Endothelial cell of umbilical vein (primary cell): ENCODE data around the gene GARS1. TPM values are rescaled to one million over a fixed set of nuclear protein-coding genes. Genes with fewer than 3 reads are reported as not detected.

Source experiments
- BruUV-seq: library from RNA; stranded (reverse); fragments of 400-500 nt; replicated peaks from 2 replicates; lab custom pipeline; 2021; lab: Mats Ljungman, UMichigan
- CTCF ChIA-PET: fragments of 300-600, 350-600 bp; sonication (Branson Sonifier 250); formaldehyde crosslinking; loops from one replicate; lab custom pipeline; 2021; ENCODE audit warnings: antibody characterized with exemption, inconsistent platforms; lab: Charles Lee
- POLR2A ChIA-PET: fragments of 300-600, 350-600 bp; sonication (Branson Sonifier 250); formaldehyde crosslinking; loops from one replicate; lab custom pipeline; 2021; ENCODE audit warnings: antibody characterized with exemption, inconsistent platforms; lab: Charles Lee
- DNase-seq: peaks from one replicate; pipeline ENCODE4 v3.0.0-alpha.2; 2011; ENCODE audit warnings: low read depth, low spot score
- FAIRE-seq: peaks from 2 replicates; lab custom pipeline; 2011; peaks lifted over from hg19 to GRCh38; lab: Jason Lieb, UNC
- H2AFZ ChIP-seq: 2 replicates; pipeline ENCODE4 v1.6.0; 2012; ENCODE audit warnings: low read depth, low read length, control low read depth, inconsistent platforms
- H3K27ac ChIP-seq: 2 replicates; pipeline ENCODE4 v1.5.1; 2011; ENCODE audit warnings: low read depth, mild to moderate bottlenecking, control low read depth, low read length, moderate library complexity; ENCODE audit not compliant: insufficient read depth
- H3K27me3 ChIP-seq, 2 experiments: 2 replicates each; pipeline versions ENCODE4 v1.6.0 to v1.6.1; 2011; ENCODE audit warnings: low read length in 2 of 2, mixed read lengths in 1 of 2; ENCODE audit not compliant: control insufficient read depth in 2 of 2, insufficient read depth in 2 of 2
- H3K36me3 ChIP-seq, 2 experiments: 2 replicates in 1 of 2; 3 replicates in 1 of 2; pipeline ENCODE4 v1.5.1; 2011; ENCODE audit warnings: low read length in 2 of 2, mild to moderate bottlenecking in 1 of 2, moderate library complexity in 1 of 2; ENCODE audit not compliant: control insufficient read depth in 2 of 2, insufficient read depth in 2 of 2; ENCODE audit errors: extremely low read depth in 1 of 2
- H3K4me1 ChIP-seq: 3 replicates; pipeline ENCODE4 v1.5.1; 2011; ENCODE audit warnings: mild to moderate bottlenecking, low read length; ENCODE audit not compliant: control insufficient read depth, insufficient read depth; ENCODE audit errors: extremely low read depth
- H3K4me2 ChIP-seq: 2 replicates; pipeline ENCODE4 v1.6.1; 2011; ENCODE audit warnings: low read length, control low read depth, mixed read lengths; ENCODE audit not compliant: insufficient read depth
- H3K4me3 ChIP-seq, 3 experiments: fragments of 200-600 bp in 1 of 3; sonication (generic), shearing (Covaris generic) in 1 of 3; replicated peaks in 1 of 3; 2 replicates each; pipeline ENCODE4 v1.5.1; 2011 to 2016; ENCODE audit warnings: control low read depth in 3 of 3, low read length in 3 of 3, mild to moderate bottlenecking in 2 of 3, inconsistent platforms in 1 of 3, low read depth in 1 of 3, moderate library complexity in 1 of 3; ENCODE audit not compliant: insufficient read depth in 1 of 3
- H3K79me2 ChIP-seq: 2 replicates; pipeline ENCODE4 v1.6.0; 2012; ENCODE audit warnings: low read length, inconsistent platforms; ENCODE audit not compliant: control insufficient read depth, insufficient read depth
- H3K9ac ChIP-seq: replicated peaks from 2 replicates; pipeline ENCODE3; 2011; ENCODE audit warnings: low read length, control low read depth; ENCODE audit not compliant: insufficient read depth; ENCODE audit errors: extremely low read depth
- H3K9me1 ChIP-seq: replicated peaks from 3 replicates; pipeline ENCODE4 v1.6.0; 2011; ENCODE audit warnings: mild to moderate bottlenecking, low read length; ENCODE audit not compliant: control insufficient read depth, insufficient read depth; ENCODE audit errors: extremely low read depth
- H3K9me3 ChIP-seq: replicated peaks from 2 replicates; pipeline ENCODE4 v1.5.1; 2012; ENCODE audit warnings: low read length, inconsistent platforms; ENCODE audit not compliant: control insufficient read depth, insufficient read depth
- H4K20me1 ChIP-seq: replicated peaks from 2 replicates; pipeline ENCODE3; 2011; ENCODE audit warnings: mild to moderate bottlenecking, low read length; ENCODE audit not compliant: control insufficient read depth, insufficient read depth; ENCODE audit errors: extremely low read depth
- CTCF ChIP-seq, 2 donors: IDR thresholded peaks; 1 replicate in 1 of 2; 2 replicates in 1 of 2; pipeline ENCODE4 v1.5.1; 2011; ENCODE audit warnings: low read length in 2 of 2, mild to moderate bottlenecking in 2 of 2, moderate library complexity in 2 of 2, control low read depth in 1 of 2, inconsistent platforms in 1 of 2, low read depth in 1 of 2; ENCODE audit not compliant: insufficient read depth in 1 of 2; ENCODE audit errors: extremely low read depth in 1 of 2
- EZH2 ChIP-seq: IDR thresholded peaks from 2 replicates; pipeline ENCODE4 v1.6.1; 2012; ENCODE audit warnings: borderline replicate concordance, low read depth, mild to moderate bottlenecking, moderate library complexity, low read length, inconsistent platforms; ENCODE audit not compliant: severe bottlenecking
- FOS ChIP-seq: IDR thresholded peaks from 2 replicates; pipeline ENCODE4 v1.6.1; 2011; ENCODE audit warnings: mild to moderate bottlenecking, low read length, moderate library complexity, borderline replicate concordance; ENCODE audit not compliant: insufficient read depth
- GATA2 ChIP-seq: IDR thresholded peaks from 2 replicates; pipeline ENCODE4 v1.7.0; 2011; ENCODE audit warnings: low read depth, mild to moderate bottlenecking, moderate library complexity, mixed read lengths, low read length; ENCODE audit not compliant: insufficient read length, insufficient read depth
- JUN ChIP-seq: IDR thresholded peaks from 2 replicates; pipeline ENCODE4 v1.6.1; 2011; ENCODE audit warnings: borderline replicate concordance, low read depth; ENCODE audit not compliant: insufficient read length, insufficient read depth
- MYC ChIP-seq: IDR thresholded peaks from one replicate; pipeline ENCODE4 v1.6.1; 2011; ENCODE audit warnings: mild to moderate bottlenecking, low read depth, low read length
- POLR2A ChIP-seq: IDR thresholded peaks from 2 replicates; pipeline ENCODE4 v1.6.1; 2012; ENCODE audit warnings: low read depth, mild to moderate bottlenecking, control low read depth, low read length
- POLR2AphosphoS5 ChIP-seq: IDR thresholded peaks from 2 replicates; pipeline ENCODE4 v1.6.1; 2012; ENCODE audit warnings: low read depth, mild to moderate bottlenecking, control low read depth, low read length, moderate library complexity; ENCODE audit not compliant: insufficient read depth
- dilution Hi-C: fragments of 300-500 bp; cut with MboI; formaldehyde crosslinking; loops from one replicate; pipeline ENCODE4 v1.15.0; 2019; ENCODE audit warnings: low sequenced_read_pairs; ENCODE audit not compliant: extremely low pct_ligation_motif_present
- intact Hi-C: fragments of 100-400 bp; cut with micrococcal nuclease; formaldehyde crosslinking; loops from one replicate; pipeline ENCODE4 v1.10.0; 2022
- polyA plus RNA-seq, 4 experiments: library from polyadenylated mRNA; depleted of rRNA in 3 of 4; stranded (reverse) in 3 of 4; unstranded in 1 of 4; fragments of >200 nt; gene quantifications; 2 replicates each; pipeline versions ENCODE4 v1.2.1 to v1.2.3, GENCODE V29; 2011 to 2012; ENCODE audit warnings: missing spikeins in 1 of 4
- total RNA-seq: library from RNA; stranded (reverse); gene quantifications from 2 replicates; pipeline ENCODE4 v1.2.3, GENCODE V29; 2021
- TF ChIP-seq, protein P1 (sequence below): IDR thresholded peaks from 2 replicates; pipeline ENCODE4 v1.6.1; 2011; ENCODE audit not compliant: insufficient read depth, insufficient read length

The GARS1 gene
- total and polyA plus RNA-seq, 2 donors (not counting 3 experiments of a cell fraction or from before 2014, with no cell fraction given): 194 to 295 TPM

DNA sequence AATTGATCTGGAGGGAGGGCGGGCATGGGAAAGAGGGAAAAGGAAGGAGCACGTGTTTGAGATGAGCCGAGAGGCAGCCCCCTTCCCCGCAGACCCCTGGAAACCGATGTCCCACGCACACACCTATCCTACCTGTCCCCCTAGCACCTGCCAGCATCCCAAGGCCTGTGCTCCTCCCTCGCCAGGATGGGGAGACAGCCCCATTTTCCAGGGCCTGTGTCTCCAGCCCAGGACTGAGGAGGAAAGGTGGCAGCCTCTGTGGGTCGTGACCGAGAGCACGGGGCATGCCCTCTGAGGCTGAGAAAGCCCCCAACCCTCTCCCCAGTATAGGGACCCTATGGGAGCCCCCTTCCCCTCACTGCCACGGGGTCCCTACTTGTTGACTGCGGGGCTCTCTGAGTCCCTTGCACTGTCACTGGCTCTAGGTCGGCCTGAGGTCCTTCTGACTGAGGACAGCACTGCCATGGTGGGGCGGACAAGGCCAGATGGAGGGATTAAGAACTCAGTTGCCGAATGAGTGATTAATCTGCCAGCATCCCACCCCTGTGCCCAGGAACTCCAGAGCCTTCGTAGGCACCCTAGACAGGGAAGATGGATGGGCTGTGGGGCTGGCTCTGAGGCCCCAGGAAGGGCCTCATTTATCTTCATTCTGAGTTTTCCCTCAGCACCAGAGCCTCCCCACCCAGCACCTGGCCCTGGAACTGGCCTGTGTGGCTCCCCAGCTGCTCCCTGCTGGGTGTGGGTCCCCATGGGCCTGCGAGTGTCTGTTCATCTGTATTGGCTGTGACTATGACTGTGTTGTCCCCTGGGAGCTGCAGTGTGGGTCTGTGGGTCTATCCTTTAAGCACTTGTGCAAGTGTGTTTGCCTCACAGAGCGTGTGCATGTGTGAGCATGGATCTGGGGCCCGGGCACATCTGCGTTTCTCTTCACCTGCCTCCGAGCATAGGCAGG lies 61.6 kb downstream of the GARS1 start:
- no peak overlapping the region for H3K4me3 ChIP-seq
- no peaks in the 10 kb centered on the region for H3K27me3 ChIP-seq
- no peak for DNase-seq
- no peaks in the 10 kb centered on the region for H4K20me1 ChIP-seq
- no peaks in the 10 kb centered on the region for H3K9me3 ChIP-seq
- TF ChIP-seq FOS (no peak), POLR2A (no peak), JUN (no peak), CTCF (IDR thresholded peaks at IDR 0.05; ENCODE audit: extremely low read depth in 1 of 2, insufficient read depth in 1 of 2, low read depth in 1 of 2, low read length in 2 of 2) (no peak), GATA2 (no peak), POLR2AphosphoS5 (no peak), MYC (no peak), EZH2 (no peak)
- TF ChIP-seq, protein P1, sequence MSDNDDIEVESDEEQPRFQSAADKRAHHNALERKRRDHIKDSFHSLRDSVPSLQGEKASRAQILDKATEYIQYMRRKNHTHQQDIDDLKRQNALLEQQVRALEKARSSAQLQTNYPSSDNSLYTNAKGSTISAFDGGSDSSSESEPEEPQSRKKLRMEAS: no peak
- no peaks in the 10 kb centered on the region for H3K4me1 ChIP-seq
- no peak overlapping the region for H3K9ac ChIP-seq
- H3K27ac ChIP-seq: no peak overlapping the region
- CTCF ChIA-PET: no interaction called here
- intact Hi-C loops (no loop called here), dilution Hi-C loops (no loop called here)
- H3K79me2 ChIP-seq: no peaks in the 10 kb centered on the region
- H2AFZ ChIP-seq: no peak overlapping the region
- no peak for FAIRE-seq
- H3K4me2 ChIP-seq: no peak overlapping the region
- BruUV-seq: no TSS peak
- POLR2A ChIA-PET: no interaction called here
- H3K9me1 ChIP-seq: no peaks in the 10 kb centered on the region
- no peaks in the 10 kb centered on the region for H3K36me3 ChIP-seq
